ENCODE results near the gene TTC7B.

DNA sequence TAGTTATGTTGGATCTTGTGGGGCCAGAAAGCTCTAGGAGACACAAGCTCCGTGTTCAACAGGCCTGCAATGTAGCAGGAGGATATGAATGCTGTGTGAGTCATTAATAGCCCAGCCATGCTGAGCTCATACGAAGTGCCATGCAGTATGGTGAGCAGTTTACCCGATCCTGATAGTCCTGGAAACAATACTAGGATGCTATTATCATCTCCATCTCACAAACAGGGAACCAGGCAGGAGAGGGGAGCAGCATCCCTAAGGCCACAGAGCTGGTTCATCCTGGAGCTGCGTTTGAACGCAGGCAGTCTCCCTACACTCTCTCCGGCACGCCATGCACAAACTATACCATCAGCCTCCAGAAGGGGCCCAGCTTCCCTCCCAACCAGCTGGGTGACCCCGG is 20.5 kb downstream of the TTC7B start:
- TF ChIP-seq, protein P1, sequence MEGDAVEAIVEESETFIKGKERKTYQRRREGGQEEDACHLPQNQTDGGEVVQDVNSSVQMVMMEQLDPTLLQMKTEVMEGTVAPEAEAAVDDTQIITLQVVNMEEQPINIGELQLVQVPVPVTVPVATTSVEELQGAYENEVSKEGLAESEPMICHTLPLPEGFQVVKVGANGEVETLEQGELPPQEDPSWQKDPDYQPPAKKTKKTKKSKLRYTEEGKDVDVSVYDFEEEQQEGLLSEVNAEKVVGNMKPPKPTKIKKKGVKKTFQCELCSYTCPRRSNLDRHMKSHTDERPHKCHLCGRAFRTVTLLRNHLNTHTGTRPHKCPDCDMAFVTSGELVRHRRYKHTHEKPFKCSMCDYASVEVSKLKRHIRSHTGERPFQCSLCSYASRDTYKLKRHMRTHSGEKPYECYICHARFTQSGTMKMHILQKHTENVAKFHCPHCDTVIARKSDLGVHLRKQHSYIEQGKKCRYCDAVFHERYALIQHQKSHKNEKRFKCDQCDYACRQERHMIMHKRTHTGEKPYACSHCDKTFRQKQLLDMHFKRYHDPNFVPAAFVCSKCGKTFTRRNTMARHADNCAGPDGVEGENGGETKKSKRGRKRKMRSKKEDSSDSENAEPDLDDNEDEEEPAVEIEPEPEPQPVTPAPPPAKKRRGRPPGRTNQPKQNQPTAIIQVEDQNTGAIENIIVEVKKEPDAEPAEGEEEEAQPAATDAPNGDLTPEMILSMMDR (conservative IDR thresholded peaks at IDR 0.05; ENCODE audit: low read depth in 2 of 2): no peak
- no peak for TF ChIP-seq EZH2 (IDR thresholded peaks at IDR 0.05; ENCODE audit: low read depth, unreplicated experiment)
- no peak for TF ChIP-seq POLR2AphosphoS5 (IDR thresholded peaks at IDR 0.05; ENCODE audit: low read depth)
- no peak for TF ChIP-seq EZH2phosphoT487 (IDR thresholded peaks at IDR 0.05; ENCODE audit: unreplicated experiment)
- TF ChIP-seq NANOG (IDR thresholded peaks at IDR 0.05; ENCODE audit: borderline replicate concordance): no peak
- TF ChIP-seq, protein P2, sequence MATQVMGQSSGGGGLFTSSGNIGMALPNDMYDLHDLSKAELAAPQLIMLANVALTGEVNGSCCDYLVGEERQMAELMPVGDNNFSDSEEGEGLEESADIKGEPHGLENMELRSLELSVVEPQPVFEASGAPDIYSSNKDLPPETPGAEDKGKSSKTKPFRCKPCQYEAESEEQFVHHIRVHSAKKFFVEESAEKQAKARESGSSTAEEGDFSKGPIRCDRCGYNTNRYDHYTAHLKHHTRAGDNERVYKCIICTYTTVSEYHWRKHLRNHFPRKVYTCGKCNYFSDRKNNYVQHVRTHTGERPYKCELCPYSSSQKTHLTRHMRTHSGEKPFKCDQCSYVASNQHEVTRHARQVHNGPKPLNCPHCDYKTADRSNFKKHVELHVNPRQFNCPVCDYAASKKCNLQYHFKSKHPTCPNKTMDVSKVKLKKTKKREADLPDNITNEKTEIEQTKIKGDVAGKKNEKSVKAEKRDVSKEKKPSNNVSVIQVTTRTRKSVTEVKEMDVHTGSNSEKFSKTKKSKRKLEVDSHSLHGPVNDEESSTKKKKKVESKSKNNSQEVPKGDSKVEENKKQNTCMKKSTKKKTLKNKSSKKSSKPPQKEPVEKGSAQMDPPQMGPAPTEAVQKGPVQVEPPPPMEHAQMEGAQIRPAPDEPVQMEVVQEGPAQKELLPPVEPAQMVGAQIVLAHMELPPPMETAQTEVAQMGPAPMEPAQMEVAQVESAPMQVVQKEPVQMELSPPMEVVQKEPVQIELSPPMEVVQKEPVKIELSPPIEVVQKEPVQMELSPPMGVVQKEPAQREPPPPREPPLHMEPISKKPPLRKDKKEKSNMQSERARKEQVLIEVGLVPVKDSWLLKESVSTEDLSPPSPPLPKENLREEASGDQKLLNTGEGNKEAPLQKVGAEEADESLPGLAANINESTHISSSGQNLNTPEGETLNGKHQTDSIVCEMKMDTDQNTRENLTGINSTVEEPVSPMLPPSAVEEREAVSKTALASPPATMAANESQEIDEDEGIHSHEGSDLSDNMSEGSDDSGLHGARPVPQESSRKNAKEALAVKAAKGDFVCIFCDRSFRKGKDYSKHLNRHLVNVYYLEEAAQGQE (IDR thresholded peaks at IDR 0.05; ENCODE audit: unreplicated experiment): no peak

All from GM23338 (cell line).